Measurements from ENCODE around the gene C21orf91.

C21orf91 gene

GRCh38 chr21:17795146-17796036 is 23.8 kb downstream of the C21orf91 start:
- H3K9me3 ChIP-seq (ENCODE audit: control insufficient read depth, low read length), result no peaks in the 10 kb centered on the region
- H3K27me3 ChIP-seq (ENCODE audit: control insufficient read depth, insufficient read depth, low read length), result no peaks in the 10 kb centered on the region
- H3K9ac ChIP-seq (ENCODE audit: low read length), result no peak overlapping the region
- H3K4me3 ChIP-seq (ENCODE audit: low read length), result no peak overlapping the region
- H3K4me1 ChIP-seq (ENCODE audit: control insufficient read depth, insufficient read depth, low read length), result no peaks in the 10 kb centered on the region
- H3K36me3 ChIP-seq (ENCODE audit: control insufficient read depth, insufficient read depth, low read length), result no peaks in the 10 kb centered on the region

- H3K27me3 ChIP-seq (ENCODE audit: control insufficient read depth, insufficient read depth, low read length), result no peaks in the 10 kb centered on the region
- no peak overlapping the region for H3K9ac ChIP-seq (ENCODE audit: low read length)
- no peak overlapping the region for H3K4me3 ChIP-seq (ENCODE audit: low read length)
- H3K36me3 ChIP-seq (ENCODE audit: control insufficient read depth, insufficient read depth, low read length), result no peaks in the 10 kb centered on the region
- no peaks in the 10 kb centered on the region for H3K4me1 ChIP-seq (ENCODE audit: control insufficient read depth, insufficient read depth, low read length)
- H3K9me3 ChIP-seq (ENCODE audit: control insufficient read depth, low read length), result no peaks in the 10 kb centered on the region
Observed at GRCh38 chr21:17794518-17795145, 24.5 kb downstream of the C21orf91 start.

- no peaks in the 10 kb centered on the region for H3K4me1 ChIP-seq (ENCODE audit: control insufficient read depth, insufficient read depth, low read length)
- peak overlapping the region; percentile 49 for H3K4me3 ChIP-seq (ENCODE audit: low read length)
- peak overlapping the region; percentile 63 for H3K9ac ChIP-seq (ENCODE audit: low read length)
Observed at GRCh38 chr21:17793246-17794123, 25.7 kb downstream of the C21orf91 start.

GRCh38 chr21:17789656-17790055 is 29.5 kb downstream of the C21orf91 start:
- H3K9me3 ChIP-seq (ENCODE audit: control insufficient read depth, low read length), result no peaks in the 10 kb centered on the region
- H3K4me3 ChIP-seq (ENCODE audit: low read length), result no peak overlapping the region
- H3K4me1 ChIP-seq (ENCODE audit: control insufficient read depth, insufficient read depth, low read length), result no peaks in the 10 kb centered on the region
- H3K27me3 ChIP-seq (ENCODE audit: control insufficient read depth, insufficient read depth, low read length), result no peaks in the 10 kb centered on the region
- H3K9ac ChIP-seq (ENCODE audit: low read length), result no peak overlapping the region
- H3K36me3 ChIP-seq (ENCODE audit: control insufficient read depth, insufficient read depth, low read length), result no peaks in the 10 kb centered on the region

More at GRCh38 chr21:17793246-17794123, 25.7 kb downstream of the C21orf91 start:
- Histone ChIP-seq H3K9me3 (ENCODE audit: control insufficient read depth, low read length) (no peaks in the 10 kb centered on the region), H3K27me3 (ENCODE audit: control insufficient read depth, insufficient read depth, low read length) (no peaks in the 10 kb centered on the region), H3K36me3 (ENCODE audit: control insufficient read depth, insufficient read depth, low read length) (no peaks in the 10 kb centered on the region)

GRCh38 chr21:17789069-17789468 is 30.1 kb downstream of the C21orf91 start:
- H3K4me3 ChIP-seq (ENCODE audit: low read length), result no peak overlapping the region
- H3K9me3 ChIP-seq (ENCODE audit: control insufficient read depth, low read length), result no peaks in the 10 kb centered on the region
- H3K4me1 ChIP-seq (ENCODE audit: control insufficient read depth, insufficient read depth, low read length), result no peaks in the 10 kb centered on the region
- H3K36me3 ChIP-seq (ENCODE audit: control insufficient read depth, insufficient read depth, low read length), result no peaks in the 10 kb centered on the region
- no peak overlapping the region for H3K9ac ChIP-seq (ENCODE audit: low read length)
- H3K27me3 ChIP-seq (ENCODE audit: control insufficient read depth, insufficient read depth, low read length), result no peaks in the 10 kb centered on the region

- Histone ChIP-seq H3K4me3 (ENCODE audit: low read length) (no peak overlapping the region), H3K36me3 (ENCODE audit: control insufficient read depth, insufficient read depth, low read length) (no peaks in the 10 kb centered on the region), H3K27me3 (ENCODE audit: control insufficient read depth, insufficient read depth, low read length) (no peaks in the 10 kb centered on the region), H3K4me1 (ENCODE audit: control insufficient read depth, insufficient read depth, low read length) (no peaks in the 10 kb centered on the region), H3K9ac (ENCODE audit: low read length) (no peak overlapping the region), H3K9me3 (ENCODE audit: control insufficient read depth, low read length) (no peaks in the 10 kb centered on the region)
Observed at GRCh38 chr21:17786851-17787181, 32.3 kb downstream of the C21orf91 start.

GRCh38 chr21:17786071-17786850 is 32.9 kb downstream of the C21orf91 start:
- Histone ChIP-seq H3K9ac (ENCODE audit: low read length) (no peak overlapping the region), H3K4me3 (ENCODE audit: low read length) (no peak overlapping the region), H3K27me3 (ENCODE audit: control insufficient read depth, insufficient read depth, low read length) (no peaks in the 10 kb centered on the region), H3K9me3 (ENCODE audit: control insufficient read depth, low read length) (no peaks in the 10 kb centered on the region), H3K36me3 (ENCODE audit: control insufficient read depth, insufficient read depth, low read length) (no peaks in the 10 kb centered on the region), H3K4me1 (ENCODE audit: control insufficient read depth, insufficient read depth, low read length) (no peaks in the 10 kb centered on the region)

- no peaks in the 10 kb centered on the region for H3K9me3 ChIP-seq (ENCODE audit: control insufficient read depth, low read length)
- peaks cover 2% of the 10 kb centered on the region for H3K27me3 ChIP-seq (ENCODE audit: control insufficient read depth, insufficient read depth, low read length)
- H3K4me3 ChIP-seq (ENCODE audit: low read length), result no peak overlapping the region
- no peak overlapping the region for H3K9ac ChIP-seq (ENCODE audit: low read length)
- no peaks in the 10 kb centered on the region for H3K36me3 ChIP-seq (ENCODE audit: control insufficient read depth, insufficient read depth, low read length)
- no peaks in the 10 kb centered on the region for H3K4me1 ChIP-seq (ENCODE audit: control insufficient read depth, insufficient read depth, low read length)
Observed at GRCh38 chr21:17785403-17785788, 33.8 kb downstream of the C21orf91 start.

- Histone ChIP-seq H3K4me3 (ENCODE audit: low read length) (no peak overlapping the region), H3K9me3 (ENCODE audit: control insufficient read depth, low read length) (no peaks in the 10 kb centered on the region), H3K27me3 (ENCODE audit: control insufficient read depth, insufficient read depth, low read length) (peaks cover 4% of the 10 kb centered on the region), H3K4me1 (ENCODE audit: control insufficient read depth, insufficient read depth, low read length) (no peaks in the 10 kb centered on the region), H3K36me3 (ENCODE audit: control insufficient read depth, insufficient read depth, low read length) (no peaks in the 10 kb centered on the region), H3K9ac (ENCODE audit: low read length) (no peak overlapping the region)
Observed at GRCh38 chr21:17784604-17785402, 34.4 kb downstream of the C21orf91 start.

GRCh38 chr21:17784180-17784598 is 35.0 kb downstream of the C21orf91 start:
- Histone ChIP-seq H3K27me3 (ENCODE audit: control insufficient read depth, insufficient read depth, low read length) (peaks cover 4% of the 10 kb centered on the region), H3K4me1 (ENCODE audit: control insufficient read depth, insufficient read depth, low read length) (no peaks in the 10 kb centered on the region), H3K36me3 (ENCODE audit: control insufficient read depth, insufficient read depth, low read length) (no peaks in the 10 kb centered on the region), H3K9ac (ENCODE audit: low read length) (no peak overlapping the region), H3K9me3 (ENCODE audit: control insufficient read depth, low read length) (no peaks in the 10 kb centered on the region), H3K4me3 (ENCODE audit: low read length) (no peak overlapping the region)
